NCI-H128 (cell line): Measurements from ENCODE around the gene CDSN.
A peak's percentile ranks its signal among the peaks of the same experiment; 100 is the strongest.
"Not testable (repeated sequence)": the region's sequence is repeated elsewhere in the genome, so short reads cannot be mapped to it uniquely, and the experiment has no call there.

Experiments used
- DNase-seq: peaks from one replicate; lab custom pipeline; 2025; ENCODE audit not compliant: unreplicated experiment; lab: John Stamatoyannopoulos, UW

Gene CDSN, protein sequence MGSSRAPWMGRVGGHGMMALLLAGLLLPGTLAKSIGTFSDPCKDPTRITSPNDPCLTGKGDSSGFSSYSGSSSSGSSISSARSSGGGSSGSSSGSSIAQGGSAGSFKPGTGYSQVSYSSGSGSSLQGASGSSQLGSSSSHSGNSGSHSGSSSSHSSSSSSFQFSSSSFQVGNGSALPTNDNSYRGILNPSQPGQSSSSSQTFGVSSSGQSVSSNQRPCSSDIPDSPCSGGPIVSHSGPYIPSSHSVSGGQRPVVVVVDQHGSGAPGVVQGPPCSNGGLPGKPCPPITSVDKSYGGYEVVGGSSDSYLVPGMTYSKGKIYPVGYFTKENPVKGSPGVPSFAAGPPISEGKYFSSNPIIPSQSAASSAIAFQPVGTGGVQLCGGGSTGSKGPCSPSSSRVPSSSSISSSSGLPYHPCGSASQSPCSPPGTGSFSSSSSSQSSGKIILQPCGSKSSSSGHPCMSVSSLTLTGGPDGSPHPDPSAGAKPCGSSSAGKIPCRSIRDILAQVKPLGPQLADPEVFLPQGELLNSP

GRCh38 chr6:31120151-31120915, at the start of gene CDSN:
TSS of gene CDSN (minus strand) at chr6:31120446. CDS start at chr6:31120419, 27 bp downstream.
- DNase-seq: no peak

- no peak for DNase-seq
These were observed 49.0 kb upstream of the CDSN start for GRCh38 chr6:31169123-31169857.

DNA sequence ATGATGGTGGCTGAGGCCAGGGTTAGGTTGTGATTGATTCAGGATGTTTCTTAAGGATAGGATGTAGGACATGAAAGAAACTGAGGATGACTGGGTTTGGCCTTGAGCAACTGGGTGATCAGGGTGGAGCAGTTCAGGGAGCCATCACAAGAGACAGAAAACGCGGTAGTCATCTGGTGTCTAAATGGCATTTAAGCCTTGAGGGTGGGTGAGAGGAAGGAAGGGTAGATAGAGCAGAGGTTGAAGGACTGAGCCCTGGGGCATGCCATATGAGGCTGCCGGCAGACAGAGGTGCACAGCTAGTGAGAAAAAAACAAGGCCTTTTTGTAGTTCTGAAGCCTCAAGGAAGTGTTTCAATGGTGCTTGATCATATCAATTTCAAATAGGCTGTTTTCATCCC, 48.4 kb upstream of the CDSN start:
- DNase-seq: no peak

GRCh38 chr6:31165986-31166385, 45.7 kb upstream of the CDSN start:
- no peak for DNase-seq

DNA sequence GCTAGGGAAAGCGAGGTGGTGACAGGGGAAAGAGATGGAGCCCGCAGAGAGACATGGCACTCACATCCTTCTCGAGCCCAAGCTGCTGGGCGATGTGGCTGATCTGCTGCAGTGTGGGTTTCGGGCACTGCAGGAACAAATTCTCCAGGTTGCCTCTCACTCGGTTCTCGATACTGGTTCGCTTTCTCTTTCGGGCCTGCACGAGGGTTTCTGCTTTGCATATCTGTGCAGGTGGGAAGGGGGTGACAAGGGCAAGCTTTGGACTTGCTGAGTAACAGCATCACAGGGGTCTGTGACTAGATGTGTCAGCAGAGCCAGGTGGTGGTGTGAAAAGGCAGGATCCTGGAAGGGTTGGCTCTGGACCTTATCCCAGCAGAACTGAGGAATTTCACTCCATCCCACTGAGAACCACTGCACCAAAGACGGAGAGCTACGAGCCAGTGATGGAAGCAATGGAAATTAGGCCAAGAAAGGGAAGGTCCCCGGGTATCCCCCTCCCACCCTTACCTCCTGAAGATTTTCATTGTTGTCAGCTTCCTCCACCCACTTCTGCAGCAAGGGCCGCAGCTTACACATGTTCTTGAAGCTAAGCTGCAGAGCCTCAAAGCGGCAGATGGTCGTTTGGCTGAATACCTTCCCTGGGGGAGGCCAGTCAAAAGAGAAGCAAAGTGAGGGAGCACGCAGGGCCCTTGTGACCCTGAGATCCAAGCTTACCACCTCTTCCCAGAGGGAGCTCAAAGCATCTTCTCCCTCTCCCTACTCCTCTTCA, 45.0 kb upstream of the CDSN start:
- DNase-seq: not testable (repeated sequence)

DNA sequence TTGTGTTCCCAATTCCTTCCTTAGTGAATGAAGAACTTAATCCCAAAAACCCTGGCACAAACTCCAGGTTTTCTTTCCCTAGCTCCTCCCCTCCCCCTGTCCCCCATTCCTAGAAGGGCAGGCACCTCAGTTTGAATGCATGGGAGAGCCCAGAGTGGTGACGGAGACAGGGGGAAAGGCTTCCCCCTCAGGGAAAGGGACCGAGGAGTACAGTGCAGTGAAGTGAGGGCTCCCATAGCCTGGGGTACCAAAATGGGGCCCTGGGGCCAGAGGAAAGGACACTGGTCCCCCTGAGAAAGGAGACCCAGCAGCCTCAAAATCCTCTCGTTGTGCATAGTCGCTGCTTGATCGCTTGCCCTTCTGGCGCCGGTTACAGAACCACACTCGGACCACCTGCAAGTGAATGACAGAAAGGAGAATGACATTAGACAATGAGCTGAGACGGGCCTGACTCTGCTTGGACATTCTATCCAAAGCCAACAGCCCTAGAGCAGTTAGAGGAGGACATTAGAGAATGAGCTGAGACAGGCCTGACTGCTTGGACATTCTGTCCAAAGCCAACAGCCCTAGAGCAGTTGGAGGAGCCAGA, 44.3 kb upstream of the CDSN start:
- DNase-seq: not testable (repeated sequence)

DNA sequence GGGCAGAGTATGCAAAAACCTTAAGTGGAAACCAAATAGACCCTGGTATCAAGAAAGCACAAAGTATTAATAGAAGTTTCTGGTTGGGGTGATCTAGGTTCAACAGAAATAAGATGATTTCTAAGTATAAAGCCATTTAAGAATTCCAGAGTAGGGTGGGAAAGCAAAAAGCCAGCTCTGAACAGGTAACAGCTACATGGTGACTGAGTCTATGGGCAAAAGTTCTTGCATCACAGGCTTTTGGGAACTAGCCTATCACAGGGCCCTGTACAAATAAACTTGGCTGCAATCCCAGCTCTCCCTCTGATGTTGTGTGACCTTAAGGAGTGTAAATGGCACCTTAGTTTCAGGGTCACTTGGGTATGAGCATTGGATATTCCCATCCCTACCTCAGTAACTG, 43.7 kb upstream of the CDSN start:
- no peak for DNase-seq

- no peak for DNase-seq
These were observed 42.4 kb upstream of the CDSN start for GRCh38 chr6:31162463-31163165.

DNA sequence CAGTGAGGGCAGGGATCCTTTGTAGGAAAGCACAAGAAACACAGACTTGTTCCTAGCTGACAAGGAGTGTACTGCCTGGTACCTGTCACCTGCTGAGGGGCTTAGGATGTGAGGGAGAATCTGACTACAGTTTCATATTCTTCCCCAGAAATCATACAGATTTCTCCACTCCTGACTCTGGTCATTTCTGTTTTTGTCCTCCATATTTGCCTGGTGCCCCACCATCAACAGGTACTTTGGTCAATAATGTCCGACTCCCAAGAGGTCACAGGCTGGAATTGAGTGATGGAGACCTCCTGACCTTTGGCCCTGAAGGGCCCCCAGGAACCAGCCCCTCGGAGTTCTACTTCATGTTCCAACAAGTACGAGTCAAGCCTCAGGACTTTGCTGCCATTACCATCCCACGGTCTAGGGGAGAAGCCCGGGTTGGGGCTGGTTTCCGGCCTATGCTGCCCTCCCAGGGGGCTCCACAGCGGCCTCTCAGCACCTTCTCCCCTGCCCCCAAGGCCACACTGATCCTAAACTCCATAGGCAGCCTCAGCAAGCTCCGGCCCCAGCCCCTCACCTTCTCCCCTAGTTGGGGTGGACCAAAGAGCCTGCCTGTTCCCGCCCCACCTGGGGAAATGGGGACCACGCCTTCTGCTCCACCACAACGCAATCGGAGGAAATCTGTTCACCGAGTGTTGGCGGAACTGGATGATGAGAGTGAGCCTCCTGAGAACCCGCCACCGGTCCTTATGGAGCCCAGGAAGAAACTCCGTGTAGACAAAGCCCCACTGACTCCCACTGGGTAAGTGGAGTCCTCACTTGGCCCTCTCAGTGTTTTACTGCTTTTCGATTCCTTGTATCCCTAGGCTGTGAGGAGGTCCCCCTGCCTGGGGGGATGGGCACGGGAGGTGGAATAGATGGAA, 41.2 kb upstream of the CDSN start:
- DNase-seq: no peak

GRCh38 chr6:31158863-31159855, 38.9 kb upstream of the CDSN start:
- no peak for DNase-seq

- peak; percentile 98 for DNase-seq
These were observed 38.1 kb upstream of the CDSN start, which contains the start of gene TCF19 for GRCh38 chr6:31158140-31158862. TSS of gene TCF19 (plus strand) at chr6:31158589. CDS start at chr6:31159470, 881 bp downstream.

GRCh38 chr6:31157513-31158139, 37.4 kb upstream of the CDSN start, which contains the start of gene CCHCR1:
TSS of gene CCHCR1 (minus strand) at chr6:31157802. CDS start at chr6:31157600, 202 bp downstream.
- DNase-seq: no peak

GRCh38 chr6:31156641-31157040, 36.4 kb upstream of the CDSN start:
- DNase-seq: no peak

DNA sequence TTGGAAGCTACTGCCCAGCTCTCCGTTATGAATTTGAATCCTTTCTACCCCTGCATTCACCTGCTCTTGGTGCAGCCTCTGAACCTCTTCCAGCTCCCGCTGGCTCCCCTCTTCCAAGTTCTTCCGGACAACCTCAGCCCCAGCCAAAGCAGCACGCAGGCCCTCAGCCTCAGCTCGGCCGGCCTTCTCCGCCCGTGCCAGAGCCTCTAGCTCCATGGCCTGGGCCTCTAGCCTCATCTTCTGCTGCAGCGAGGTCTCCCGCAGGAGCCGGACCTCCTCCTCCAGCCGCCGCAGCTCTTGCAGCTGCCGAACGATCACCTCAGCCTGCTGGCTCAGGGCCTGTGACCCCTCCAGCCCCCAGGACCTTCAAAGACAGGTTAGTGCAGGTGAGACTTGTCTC, 34.2 kb upstream of the CDSN start:
- DNase-seq: no peak

DNA sequence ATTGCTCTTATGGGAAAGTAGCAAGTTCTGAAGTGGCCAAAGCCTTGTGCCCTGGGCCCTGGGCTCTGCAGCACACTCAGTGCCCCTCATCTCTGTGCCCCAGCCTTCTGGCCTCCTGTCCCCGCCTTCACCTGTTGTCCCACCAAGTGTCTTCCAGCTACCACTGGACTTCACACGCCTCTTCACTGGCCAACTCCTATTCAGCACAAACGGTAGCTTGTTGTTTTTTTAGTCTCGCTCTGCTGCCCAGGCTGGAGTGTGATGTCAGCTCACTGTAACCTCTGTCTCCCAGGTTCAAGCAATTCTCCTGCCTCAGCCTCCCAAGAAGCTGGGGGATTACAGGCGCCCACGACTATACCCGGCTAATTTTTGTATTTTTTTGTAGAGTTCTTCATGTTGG, 32.5 kb upstream of the CDSN start:
- no peak for DNase-seq

DNA sequence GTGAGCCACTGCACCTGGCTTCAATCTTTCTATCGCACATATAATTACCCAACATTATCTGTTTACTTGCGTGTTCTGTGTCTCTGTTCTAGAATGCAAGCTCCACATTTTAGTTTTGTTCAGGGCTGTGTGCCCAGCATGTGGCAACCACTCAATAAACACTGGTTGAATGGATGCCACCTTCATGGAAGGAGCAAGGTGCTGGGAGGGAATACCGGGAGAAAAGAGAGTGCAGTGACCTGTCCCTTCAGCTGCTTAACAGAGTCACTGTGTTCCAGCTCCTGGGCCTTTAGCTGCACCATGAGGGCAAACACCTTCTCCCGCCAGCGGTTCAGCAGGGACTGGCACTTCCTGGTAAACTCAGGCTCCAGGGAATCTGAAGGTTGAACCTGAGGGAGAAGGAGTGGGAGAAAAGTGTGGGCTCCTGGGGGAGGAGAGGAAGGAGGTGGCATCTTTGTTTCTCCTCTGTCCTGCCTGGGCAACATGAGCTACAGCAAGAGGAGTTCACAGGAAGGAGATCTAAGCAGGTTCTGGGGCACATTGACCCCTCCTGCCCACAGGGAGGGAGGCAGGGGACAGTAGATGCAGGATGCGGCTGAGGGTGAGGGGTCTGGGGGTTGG, 29.7 kb upstream of the CDSN start:
- no peak for DNase-seq
